B cell (primary cell): ENCODE results near the gene SLFN11. TPM values are rescaled to one million over a fixed set of nuclear protein-coding genes. Genes with fewer than 3 reads are reported as not detected.

ENCODE experiments used
- ATAC-seq: fragments of 200-7000 bp; cut with Tn5 transposase; one replicate; pipeline ENCODE4 v1.10.0; 2021; ENCODE audit warnings: low read depth, mild to moderate bottlenecking, moderate number of reproducible peaks, moderate library complexity
- CTCF ChIA-PET: fragments of 350-600 bp; sonication (Branson Sonifier 250); formaldehyde crosslinking; loops from one replicate; lab custom pipeline; 2021; ENCODE audit warnings: antibody characterized with exemption, inconsistent platforms; lab: Charles Lee
- POLR2A ChIA-PET: fragments of 350-600 bp; sonication (Branson Sonifier 250); formaldehyde crosslinking; loops from one replicate; lab custom pipeline; 2021; ENCODE audit warnings: antibody characterized with exemption; lab: Charles Lee
- DNase-seq: peaks from one replicate; pipeline ENCODE4 v3.0.0; 2013
- H2AFZ ChIP-seq: 2 replicates; pipeline ENCODE4 v1.6.1; 2012; ENCODE audit warnings: mild to moderate bottlenecking, low read depth, low read length; ENCODE audit not compliant: insufficient read depth, poor library complexity, severe bottlenecking
- H3K27ac ChIP-seq, 2 donors: 1 replicate in 1 of 2; 2 replicates in 1 of 2; pipeline ENCODE4 v1.5.1; 2012 to 2013; ENCODE audit warnings: low read length in 2 of 2, mild to moderate bottlenecking in 2 of 2, moderate library complexity in 1 of 2
- H3K27me3 ChIP-seq, 4 experiments: fragments of 200-600 bp in 1 of 4; sonication (generic) in 1 of 4; replicated peaks in 1 of 4; 1 replicate in 2 of 4; 2 replicates in 2 of 4; pipeline versions ENCODE4 v1.6.1 to v1.7.0; 2013 to 2016; ENCODE audit warnings: low read length in 3 of 4, mild to moderate bottlenecking in 2 of 4, mixed read lengths in 1 of 4, moderate library complexity in 1 of 4; ENCODE audit not compliant: insufficient read depth in 4 of 4, control insufficient read depth in 3 of 4; ENCODE audit errors: control extremely low read depth in 1 of 4
- H3K36me3 ChIP-seq, 2 experiments: replicated peaks in 1 of 2; 1 replicate in 1 of 2; 2 replicates in 1 of 2; pipeline versions ENCODE4 v1.6.1 to v1.7.1; 2013; ENCODE audit warnings: low read length in 1 of 2; ENCODE audit not compliant: insufficient read depth in 2 of 2, control insufficient read depth in 1 of 2; ENCODE audit errors: control extremely low read depth in 1 of 2, extremely low read depth in 1 of 2
- H3K4me1 ChIP-seq, 2 donors: fragments of 200-600 bp in 1 of 2; sonication (generic) in 1 of 2; 1 replicate in 1 of 2; 2 replicates in 1 of 2; pipeline versions ENCODE4 v1.5.1 to v1.6.1; 2013 to 2017; ENCODE audit warnings: low read length in 2 of 2; ENCODE audit not compliant: control insufficient read depth in 2 of 2, insufficient read depth in 2 of 2
- H3K4me2 ChIP-seq: replicated peaks from 2 replicates; pipeline ENCODE3; 2012; ENCODE audit warnings: mild to moderate bottlenecking, low read depth, low read length; ENCODE audit not compliant: poor library complexity, severe bottlenecking
- H3K4me3 ChIP-seq, 5 experiments: fragments of 200-600 bp in 1 of 5; sonication (generic) in 1 of 5; 1 replicate in 3 of 5; 2 replicates in 2 of 5; pipeline versions ENCODE4 v1.5.1 to v1.7.0; 2011 to 2016; ENCODE audit warnings: low read length in 4 of 5, mild to moderate bottlenecking in 4 of 5, low read depth in 2 of 5, control low read depth in 1 of 5, moderate library complexity in 1 of 5; ENCODE audit not compliant: insufficient read depth in 1 of 5; ENCODE audit errors: control extremely low read depth in 1 of 5, extremely low read depth in 1 of 5
- H3K79me2 ChIP-seq: fragments of 200-600 bp; sonication (generic); one replicate; pipeline ENCODE4 v1.6.0; 2016; ENCODE audit warnings: low read length; ENCODE audit not compliant: control insufficient read depth, insufficient read depth
- H3K9ac ChIP-seq: fragments of 200-600 bp; sonication (generic); 2 replicates; pipeline ENCODE4 v1.6.1; 2017; ENCODE audit warnings: mild to moderate bottlenecking, low read length, moderate library complexity
- H3K9me3 ChIP-seq, 3 donors: one replicate each; pipeline versions ENCODE4 v1.6.1 to v1.7.1; 2013; ENCODE audit warnings: low read length in 2 of 3; ENCODE audit not compliant: control insufficient read depth in 2 of 3, insufficient read depth in 1 of 3; ENCODE audit errors: control extremely low read depth in 1 of 3
- H4K20me1 ChIP-seq: 2 replicates; pipeline ENCODE4 v1.6.0; 2012; ENCODE audit warnings: mild to moderate bottlenecking, low read length; ENCODE audit not compliant: insufficient read depth, control insufficient read depth, poor library complexity, severe bottlenecking
- H3K27ac Mint-ChIP-seq: one replicate; pipeline ENCODE4 v1.8.0; 2021; ENCODE audit warnings: mixed read lengths
- H3K27me3 Mint-ChIP-seq: one replicate; pipeline ENCODE4 v1.8.0; 2021; ENCODE audit warnings: mixed read lengths
- H3K4me1 Mint-ChIP-seq: one replicate; pipeline ENCODE4 v1.8.0; 2021; ENCODE audit warnings: mixed read lengths
- H3K4me3 Mint-ChIP-seq: one replicate; pipeline ENCODE4 v1.8.0; 2021; ENCODE audit warnings: mixed read lengths
- H3K9me3 Mint-ChIP-seq: one replicate; pipeline ENCODE4 v1.8.0; 2022; ENCODE audit warnings: mixed read lengths; ENCODE audit not compliant: insufficient read depth
- EZH2 ChIP-seq: IDR thresholded peaks from 2 replicates; pipeline ENCODE4 v1.6.1; 2012; ENCODE audit warnings: borderline replicate concordance, low read depth, mild to moderate bottlenecking, moderate library complexity, low read length; ENCODE audit not compliant: insufficient read depth, poor library complexity, severe bottlenecking
- WGBS: methylation state at CpG from one replicate; pipeline ENCODE4 v1.1.5; 2013; ENCODE audit warnings: missing lambda C conversion rate; ENCODE audit not compliant: insufficient coverage; 5-methylcytosine and 5-hydroxymethylcytosine counted together
- intact Hi-C: fragments of 100-400 bp; cut with micrococcal nuclease; formaldehyde crosslinking; loops from one replicate; pipeline ENCODE4 v1.10.0; 2022
- polyA plus RNA-seq: library from polyadenylated mRNA; depleted of rRNA; stranded (reverse); fragments of >200 nt; gene quantifications from 2 replicates; pipeline ENCODE4 v1.2.3, GENCODE V29; 2012
- total RNA-seq, 2 donors: library from RNA; stranded (reverse); fragments of 120-200 nt in 1 of 2; gene quantifications; 1 replicate in 1 of 2; 2 replicates in 1 of 2; pipeline versions ENCODE4 v1.2.3 to v1.2.4, GENCODE V29; 2013 to 2022
- TF ChIP-seq, protein P1 (sequence below): fragments of 200-600 bp; IDR thresholded peaks from one replicate; pipeline ENCODE4 v1.8.0; 2022; ENCODE audit warnings: antibody characterized with exemption, mild to moderate bottlenecking

The SLFN11 gene
- total and polyA plus RNA-seq, 2 donors (not counting 1 experiment from before 2014, with no cell fraction given), result 11.3 to 48.1 TPM

GRCh38 chr17:35390663-35391062 lies 17.2 kb upstream of the SLFN11 start:
- ATAC-seq, result no peak
- TF ChIP-seq EZH2, result no peak
- TF ChIP-seq, protein P1, sequence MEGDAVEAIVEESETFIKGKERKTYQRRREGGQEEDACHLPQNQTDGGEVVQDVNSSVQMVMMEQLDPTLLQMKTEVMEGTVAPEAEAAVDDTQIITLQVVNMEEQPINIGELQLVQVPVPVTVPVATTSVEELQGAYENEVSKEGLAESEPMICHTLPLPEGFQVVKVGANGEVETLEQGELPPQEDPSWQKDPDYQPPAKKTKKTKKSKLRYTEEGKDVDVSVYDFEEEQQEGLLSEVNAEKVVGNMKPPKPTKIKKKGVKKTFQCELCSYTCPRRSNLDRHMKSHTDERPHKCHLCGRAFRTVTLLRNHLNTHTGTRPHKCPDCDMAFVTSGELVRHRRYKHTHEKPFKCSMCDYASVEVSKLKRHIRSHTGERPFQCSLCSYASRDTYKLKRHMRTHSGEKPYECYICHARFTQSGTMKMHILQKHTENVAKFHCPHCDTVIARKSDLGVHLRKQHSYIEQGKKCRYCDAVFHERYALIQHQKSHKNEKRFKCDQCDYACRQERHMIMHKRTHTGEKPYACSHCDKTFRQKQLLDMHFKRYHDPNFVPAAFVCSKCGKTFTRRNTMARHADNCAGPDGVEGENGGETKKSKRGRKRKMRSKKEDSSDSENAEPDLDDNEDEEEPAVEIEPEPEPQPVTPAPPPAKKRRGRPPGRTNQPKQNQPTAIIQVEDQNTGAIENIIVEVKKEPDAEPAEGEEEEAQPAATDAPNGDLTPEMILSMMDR, result no peak
- Histone ChIP-seq H4K20me1 (no peaks in the 10 kb centered on the region), H3K4me1 (no peaks in the 10 kb centered on the region), H3K36me3 (no peaks in the 10 kb centered on the region), H3K9me3 (peaks cover 0 to 4% (median 0%) of the 10 kb centered on the region in 3 donors), H3K4me3 (no peak overlapping the region), H3K27me3 (no peaks in the 10 kb centered on the region), H3K4me2 (no peak overlapping the region), H2AFZ (no peak overlapping the region), H3K27ac (no peak overlapping the region), H3K79me2 (no peaks in the 10 kb centered on the region), H3K9ac (no peak overlapping the region)
- intact Hi-C loops, result no loop called here
- POLR2A ChIA-PET, result no interaction called here
- H3K9me3 Mint-ChIP-seq, result no peaks in the 10 kb centered on the region
- no peak overlapping the region for H3K27ac Mint-ChIP-seq
- H3K27me3 Mint-ChIP-seq, result peaks cover 12% of the 10 kb centered on the region
- peaks cover 6% of the 10 kb centered on the region for H3K4me1 Mint-ChIP-seq
- no peak for DNase-seq
- CTCF ChIA-PET, result no interaction called here
- no peak overlapping the region for H3K4me3 Mint-ChIP-seq
- 100% methylated on average over 1 of the region's 2 CpGs for WGBS

DNA sequence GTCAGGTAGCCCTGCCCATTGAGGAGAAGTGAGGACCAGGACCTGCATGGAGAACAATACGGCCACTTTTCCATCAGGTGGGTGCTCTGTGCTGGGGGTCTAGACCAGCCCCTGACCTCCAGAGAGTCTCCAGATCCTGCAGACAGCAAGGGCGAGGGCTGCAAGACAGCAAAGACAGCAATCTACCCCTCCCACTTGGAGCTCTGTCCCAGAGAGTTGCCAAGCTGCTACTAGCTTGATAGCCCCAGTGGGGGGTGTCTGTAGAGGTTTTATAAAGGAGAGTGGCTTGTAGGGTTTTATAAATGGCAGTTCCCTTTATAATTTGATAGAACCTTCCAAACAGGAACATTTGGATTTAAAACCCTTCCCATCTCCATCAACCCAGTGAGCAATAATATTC lies 16.7 kb upstream of the SLFN11 start:
- Histone ChIP-seq H3K9me3 (peaks cover 0 to 4% (median 0%) of the 10 kb centered on the region in 3 donors), H3K36me3 (no peaks in the 10 kb centered on the region), H3K9ac (no peak overlapping the region), H3K27me3 (no peaks in the 10 kb centered on the region), H3K4me2 (no peak overlapping the region), H3K4me3 (no peak overlapping the region), H3K27ac (no peak overlapping the region), H3K79me2 (no peaks in the 10 kb centered on the region), H2AFZ (no peak overlapping the region), H4K20me1 (no peaks in the 10 kb centered on the region), H3K4me1 (no peaks in the 10 kb centered on the region)
- H3K4me1 Mint-ChIP-seq, result peaks cover 6% of the 10 kb centered on the region
- ChIA-PET CTCF (no interaction called here), POLR2A (no interaction called here)
- 93% methylated on average over 2 of the region's 2 CpGs for WGBS
- ATAC-seq, result no peak
- no peak overlapping the region for H3K27ac Mint-ChIP-seq
- intact Hi-C loops, result no loop called here
- H3K9me3 Mint-ChIP-seq, result no peaks in the 10 kb centered on the region
- TF ChIP-seq, protein P1, result no peak
- no peak for TF ChIP-seq EZH2
- H3K27me3 Mint-ChIP-seq, result peaks cover 12% of the 10 kb centered on the region
- DNase-seq, result no peak
- no peak overlapping the region for H3K4me3 Mint-ChIP-seq
